Natural killer cell (primary cell): ENCODE measurements around the gene DENND1A. TPM values are rescaled to one million over a fixed set of nuclear protein-coding genes. Genes with fewer than 3 reads are reported as not detected.

Experiments used
- ATAC-seq, 3 donors: fragments of 150-1000 bp in 2 of 3; fragments of 200-7000 bp in 1 of 3; cut with Tn5 transposase; 1 replicate in 1 of 3; 2 replicates in 2 of 3; pipeline ENCODE4 v1.10.0; 2021; ENCODE audit warnings: mild to moderate bottlenecking in 2 of 3, moderate library complexity in 2 of 3
- DNase-seq, 2 donors: peaks; one replicate each; pipeline versions ENCODE4 v3.0.0 to v3.0.0-alpha.2; 2013 to 2021; ENCODE audit warnings: mixed read lengths in 1 of 2
- H3K27ac ChIP-seq: one replicate; pipeline ENCODE4 v1.5.1; 2013; ENCODE audit warnings: mild to moderate bottlenecking, low read length
- H3K27me3 ChIP-seq: one replicate; pipeline ENCODE4 v1.6.1; 2013; ENCODE audit warnings: low read length; ENCODE audit not compliant: control insufficient read depth, insufficient read depth
- H3K36me3 ChIP-seq: one replicate; pipeline ENCODE4 v1.6.1; 2013; ENCODE audit warnings: low read length; ENCODE audit not compliant: control insufficient read depth, insufficient read depth
- H3K4me1 ChIP-seq: one replicate; pipeline ENCODE4 v1.6.1; 2013; ENCODE audit warnings: low read length; ENCODE audit not compliant: control insufficient read depth, insufficient read depth
- H3K4me3 ChIP-seq: one replicate; pipeline ENCODE4 v1.5.1; 2013; ENCODE audit warnings: low read length
- H3K9me3 ChIP-seq: one replicate; pipeline ENCODE4 v1.6.1; 2013; ENCODE audit warnings: low read length; ENCODE audit not compliant: control insufficient read depth, insufficient read depth
- H3K27ac Mint-ChIP-seq, 2 donors: one replicate each; pipeline ENCODE4 v1.8.0; 2022; ENCODE audit warnings: mild to moderate bottlenecking in 2 of 2, mixed read lengths in 2 of 2, moderate library complexity in 1 of 2
- H3K27me3 Mint-ChIP-seq, 2 donors: one replicate each; pipeline ENCODE4 v1.8.0; 2022; ENCODE audit warnings: low read depth in 2 of 2, mixed read lengths in 2 of 2
- H3K36me3 Mint-ChIP-seq: one replicate; pipeline ENCODE4 v1.8.0; 2022; ENCODE audit warnings: mixed read lengths
- H3K4me1 Mint-ChIP-seq, 2 donors: one replicate each; pipeline ENCODE4 v1.8.0; 2022; ENCODE audit warnings: mixed read lengths in 2 of 2
- H3K4me3 Mint-ChIP-seq: one replicate; pipeline ENCODE4 v1.8.0; 2022; ENCODE audit warnings: mild to moderate bottlenecking, moderate library complexity, mixed read lengths
- H3K9me3 Mint-ChIP-seq, 2 donors: one replicate each; pipeline ENCODE4 v1.8.0; 2022; ENCODE audit warnings: mixed read lengths in 2 of 2
- CTCF ChIP-seq: fragments of 200-600 bp; IDR thresholded peaks from one replicate; pipeline ENCODE4 v1.8.0; 2022; ENCODE audit warnings: antibody characterized with exemption
- WGBS: methylation state at CpG from one replicate; pipeline ENCODE4 v1.1.7; 2013; ENCODE audit warnings: missing lambda C conversion rate; ENCODE audit not compliant: insufficient coverage; 5-methylcytosine and 5-hydroxymethylcytosine counted together
- intact Hi-C: fragments of 100-400 bp; cut with micrococcal nuclease; formaldehyde crosslinking; loops from one replicate; pipeline ENCODE4 v1.14.2; 2022
- total RNA-seq, 4 donors: library from RNA; stranded (reverse); fragments of 120-200 nt in 1 of 4; gene quantifications; one replicate each; pipeline versions ENCODE4 v1.2.3 to v1.2.4, GENCODE V29; 2013 to 2022

Gene DENND1A
- total RNA-seq, 3 donors from 2014 or later (not counting 1 experiment from before 2014, with no cell fraction given), result 27.8 to 37.6 (median 30.9) TPM

DNA sequence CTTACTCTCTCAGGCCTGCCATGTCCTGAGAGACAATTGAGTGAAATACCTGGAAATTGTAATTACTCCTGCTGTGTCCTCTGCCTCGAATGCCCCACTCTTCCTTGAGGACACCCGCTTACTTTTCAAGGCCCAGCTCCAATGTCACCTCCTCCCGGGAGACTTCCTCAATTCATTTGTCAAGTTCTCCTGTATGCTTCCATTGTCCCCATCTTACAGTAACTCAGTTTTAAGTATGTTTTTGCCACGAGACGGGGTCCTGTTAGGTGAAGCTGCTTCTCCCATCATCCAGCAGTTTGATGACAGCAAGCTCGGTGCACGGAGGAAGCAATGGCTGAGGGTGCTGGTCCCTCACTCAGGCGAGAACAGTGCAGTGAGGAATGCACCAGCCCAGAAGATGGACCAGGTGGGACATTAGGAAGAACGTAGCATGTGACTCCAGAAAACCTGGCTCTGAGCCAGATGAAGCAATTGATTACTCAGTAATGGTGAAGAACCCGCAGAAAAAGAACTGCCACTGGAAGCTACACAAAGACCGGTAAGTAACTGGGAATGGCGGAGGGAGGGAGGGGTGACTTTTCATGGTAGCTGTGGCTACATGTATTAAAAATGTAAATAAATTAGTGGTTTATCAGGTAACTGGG is 274.8 kb downstream of the DENND1A start:
- H3K27me3 Mint-ChIP-seq, result no peaks in the 10 kb centered on the region
- intact Hi-C loops, result no loop called here
- Histone ChIP-seq H3K36me3 (no peaks in the 10 kb centered on the region), H3K27ac (no peak overlapping the region), H3K4me3 (no peak overlapping the region), H3K27me3 (no peaks in the 10 kb centered on the region), H3K9me3 (no peaks in the 10 kb centered on the region), H3K4me1 (no peaks in the 10 kb centered on the region)
- H3K9me3 Mint-ChIP-seq, result no peaks in the 10 kb centered on the region
- ATAC-seq (no peak), DNase-seq (no peak)
- no peak overlapping the region for H3K4me3 Mint-ChIP-seq
- TF ChIP-seq CTCF, result no peak
- no peaks in the 10 kb centered on the region for H3K4me1 Mint-ChIP-seq
- peaks cover 6% of the 10 kb centered on the region for H3K36me3 Mint-ChIP-seq
- 94% methylated on average over 12 of the region's 12 CpGs for WGBS
- no peak overlapping the region for H3K27ac Mint-ChIP-seq

DNA sequence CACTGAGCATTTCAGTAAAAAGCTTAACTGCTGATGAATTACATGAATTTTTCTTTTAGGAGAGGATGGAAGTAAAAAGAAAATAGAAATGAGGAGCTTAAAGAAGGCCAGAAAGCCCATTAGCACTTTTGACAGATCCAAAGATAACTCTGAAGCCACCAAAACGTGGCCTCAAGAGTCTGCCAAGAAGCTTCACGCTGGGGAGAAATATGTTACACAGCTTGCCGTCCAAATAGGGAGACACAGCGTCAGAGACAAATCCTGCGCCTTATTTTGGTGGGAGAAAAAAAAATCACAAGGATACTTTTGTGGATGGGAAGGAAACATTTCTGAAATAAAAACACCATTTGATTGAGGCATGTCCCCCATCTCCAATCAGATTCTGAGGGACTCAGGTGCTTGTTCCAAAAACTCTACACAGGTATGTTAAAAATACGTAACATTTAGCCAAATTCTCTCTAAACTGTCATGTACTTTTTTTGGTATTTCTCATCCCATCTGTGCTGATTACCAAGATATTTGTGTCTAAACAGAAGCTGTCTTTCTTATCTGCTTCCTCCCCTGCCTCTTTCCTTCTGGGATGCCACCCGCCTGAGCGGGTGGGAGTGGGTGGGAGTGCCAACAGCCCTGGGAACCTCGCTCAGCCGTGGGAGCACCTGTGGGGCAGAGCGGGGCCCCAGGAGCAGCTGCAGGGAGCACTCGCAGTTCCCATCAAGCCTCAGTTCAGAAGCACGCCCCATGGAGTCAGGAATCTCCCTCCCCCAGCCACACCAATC is 275.5 kb downstream of the DENND1A start:
- H3K27me3 Mint-ChIP-seq, result no peaks in the 10 kb centered on the region
- no peak for TF ChIP-seq CTCF
- H3K36me3 Mint-ChIP-seq, result peaks cover 6% of the 10 kb centered on the region
- H3K4me1 Mint-ChIP-seq, result no peaks in the 10 kb centered on the region
- no peaks in the 10 kb centered on the region for H3K9me3 ChIP-seq
- intact Hi-C loops, result no loop called here
- no peaks in the 10 kb centered on the region for H3K4me1 ChIP-seq
- H3K4me3 Mint-ChIP-seq, result no peak overlapping the region
- DNase-seq (no peak), ATAC-seq (no peak)
- H3K9me3 Mint-ChIP-seq, result no peaks in the 10 kb centered on the region
- no peak overlapping the region for H3K27ac Mint-ChIP-seq
- no peaks in the 10 kb centered on the region for H3K27me3 ChIP-seq
- H3K4me3 ChIP-seq, result no peak overlapping the region
- no peak overlapping the region for H3K27ac ChIP-seq
- whole genome bisulfite sequencing, result 88% methylated on average over 12 of the region's 13 CpGs
- H3K36me3 ChIP-seq, result no peaks in the 10 kb centered on the region

DNA sequence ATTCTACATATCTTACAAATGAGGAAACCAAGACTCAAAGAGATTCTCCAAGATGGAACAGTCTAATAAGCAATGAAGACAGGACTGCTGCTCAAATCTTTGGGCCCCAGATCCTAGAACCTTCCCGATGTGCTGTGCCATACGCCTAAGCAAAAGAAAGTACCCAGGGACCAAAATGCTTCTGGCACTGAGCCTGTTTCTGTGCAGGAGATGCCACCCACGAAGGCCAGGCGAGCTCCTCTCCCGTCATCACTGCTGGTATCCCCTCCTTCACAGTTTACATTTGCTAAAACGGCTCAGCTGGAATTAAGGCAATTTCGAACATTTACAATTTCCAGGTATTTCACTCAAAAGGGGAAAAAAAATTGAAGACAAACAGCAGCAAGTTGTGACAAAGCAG is 277.5 kb downstream of the DENND1A start:
- ATAC-seq (no peak), DNase-seq (no peak)
- Histone ChIP-seq H3K9me3 (no peaks in the 10 kb centered on the region), H3K4me1 (no peaks in the 10 kb centered on the region), H3K36me3 (no peaks in the 10 kb centered on the region), H3K27me3 (no peaks in the 10 kb centered on the region), H3K4me3 (no peak overlapping the region), H3K27ac (no peak overlapping the region)
- Mint-ChIP-seq H3K27ac (no peak overlapping the region), H3K4me3 (no peak overlapping the region), H3K36me3 (peaks cover 6% of the 10 kb centered on the region), H3K9me3 (no peaks in the 10 kb centered on the region), H3K4me1 (no peaks in the 10 kb centered on the region), H3K27me3 (no peaks in the 10 kb centered on the region)
- intact Hi-C loops, result no loop called here
- WGBS, result 91% methylated on average over 7 of the region's 7 CpGs
- no peak for TF ChIP-seq CTCF
